ENCODE results near the gene GSE1.

GSE1 gene

GRCh38 chr16:85711982-85712587 is 99.0 kb downstream of the GSE1 start:
- no peak for TF ChIP-seq CTCF (IDR thresholded peaks at IDR 0.05; ENCODE audit: control insufficient read depth, extremely low read depth, insufficient read depth)
- DNase-seq (ENCODE audit: low read depth), result no peak
- H3K4me3 ChIP-seq (ENCODE audit: low read depth, low read length), result no peak overlapping the region

DNA sequence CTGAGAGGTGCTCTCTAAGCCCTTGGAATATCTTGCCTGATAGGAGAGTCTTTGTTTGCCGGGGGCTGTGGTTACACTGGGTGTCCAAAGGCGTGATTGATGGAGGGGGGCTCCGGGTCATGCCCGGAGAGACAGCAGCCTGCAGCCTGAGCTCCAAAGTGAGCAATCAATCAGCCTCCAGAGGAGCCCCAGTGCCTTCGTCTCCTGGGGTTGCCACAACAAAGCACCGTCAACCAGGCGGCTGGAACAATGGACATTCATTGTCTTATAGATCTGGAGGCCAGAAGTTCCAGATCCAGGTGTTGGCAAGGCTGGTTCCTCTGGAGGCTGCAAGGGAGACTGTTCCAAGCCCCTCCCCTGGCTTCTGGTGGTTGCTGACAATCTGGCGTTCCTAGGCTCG is 99.7 kb downstream of the GSE1 start:
- no peak for TF ChIP-seq CTCF (IDR thresholded peaks at IDR 0.05; ENCODE audit: control insufficient read depth, extremely low read depth, insufficient read depth)
- DNase-seq (ENCODE audit: low read depth), result no peak
- no peak overlapping the region for H3K4me3 ChIP-seq (ENCODE audit: low read depth, low read length)

GRCh38 chr16:85715169-85716021 is 102.3 kb downstream of the GSE1 start:
- no peak for TF ChIP-seq CTCF (IDR thresholded peaks at IDR 0.05; ENCODE audit: control insufficient read depth, extremely low read depth, insufficient read depth)
- DNase-seq (ENCODE audit: low read depth), result no peak
- H3K4me3 ChIP-seq (ENCODE audit: low read depth, low read length), result no peak overlapping the region

- TF ChIP-seq CTCF (IDR thresholded peaks at IDR 0.05; ENCODE audit: control insufficient read depth, extremely low read depth, insufficient read depth), result no peak
- DNase-seq (ENCODE audit: low read depth), result no peak
- no peak overlapping the region for H3K4me3 ChIP-seq (ENCODE audit: low read depth, low read length)
These were observed 103.0 kb downstream of the GSE1 start for GRCh38 chr16:85716022-85716679.

DNA sequence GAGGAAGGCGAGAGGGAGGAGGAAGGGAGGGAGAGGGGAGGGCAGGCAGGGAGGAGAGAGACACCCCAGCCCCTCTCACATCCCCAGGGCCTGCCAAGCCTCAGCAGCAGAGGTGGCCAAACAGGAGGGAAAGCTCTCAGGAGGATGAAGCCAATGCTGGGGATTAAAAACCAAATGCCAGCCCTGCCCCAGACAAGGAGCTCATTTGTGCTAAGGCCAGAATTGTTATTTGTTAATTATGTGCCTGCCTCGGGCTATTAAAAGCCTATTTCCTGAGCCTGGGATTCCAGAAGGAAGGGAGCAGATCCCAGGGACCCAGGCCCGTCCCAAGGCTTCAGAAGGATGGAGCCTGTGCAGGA is 103.5 kb downstream of the GSE1 start:
- no peak for DNase-seq (ENCODE audit: low read depth)
- no peak overlapping the region for H3K4me3 ChIP-seq (ENCODE audit: low read depth, low read length)
- TF ChIP-seq CTCF (IDR thresholded peaks at IDR 0.05; ENCODE audit: control insufficient read depth, extremely low read depth, insufficient read depth), result no peak

DNA sequence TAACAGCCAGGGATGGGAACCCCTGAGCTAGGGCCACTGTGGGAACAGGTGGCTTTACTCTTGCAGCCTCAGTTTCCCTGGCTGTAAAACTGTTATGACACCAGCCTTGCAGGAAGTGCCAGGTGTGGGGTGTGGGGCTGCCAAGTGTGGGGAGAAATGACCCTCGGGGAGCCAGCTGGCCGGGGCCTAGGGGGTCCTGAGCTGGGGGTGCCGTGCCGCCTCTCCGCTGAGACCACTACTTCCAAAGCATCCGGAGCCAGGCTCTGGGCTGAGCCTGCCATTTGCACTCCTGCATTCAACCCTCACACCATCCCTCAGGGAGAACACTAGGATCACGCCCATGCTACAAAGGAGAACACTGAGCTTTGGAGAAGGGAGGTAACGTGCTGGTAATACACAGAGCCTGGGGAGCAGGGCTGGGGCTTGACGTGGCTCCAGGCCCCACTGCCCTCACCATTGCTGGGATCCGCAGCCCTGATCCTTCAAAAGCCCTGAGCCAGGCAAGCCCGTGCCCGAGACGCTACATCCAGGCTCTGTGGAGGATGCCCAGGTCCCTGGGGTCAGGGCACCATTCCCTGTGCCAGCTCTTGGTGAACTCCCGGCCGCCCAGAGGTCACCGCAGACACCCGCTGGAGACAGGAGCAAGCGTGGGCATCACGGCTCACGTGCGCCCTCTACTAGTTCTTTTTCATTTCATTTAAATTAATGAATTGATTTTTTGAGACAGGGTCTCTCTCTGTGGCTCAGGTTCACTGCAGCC is 104.5 kb downstream of the GSE1 start:
- H3K4me3 ChIP-seq (ENCODE audit: low read depth, low read length), result no peak overlapping the region
- peak; percentile 42 for DNase-seq (ENCODE audit: low read depth)
- TF ChIP-seq CTCF (IDR thresholded peaks at IDR 0.05; ENCODE audit: control insufficient read depth, extremely low read depth, insufficient read depth), result peak; percentile 60

All from LNCaP clone FGC (cell line).